ENCODE measurements around the gene AQP2. TPM values are rescaled to one million over a fixed set of nuclear protein-coding genes. Genes with fewer than 3 reads are reported as not detected.

Gene AQP2
- total RNA-seq, 1 donor from 2014 or later, result not detected

GRCh38 chr12:49978125-49978524 is 27.6 kb downstream of the AQP2 start:
- TF ChIP-seq CTCF (IDR thresholded peaks at IDR 0.05; ENCODE audit: borderline replicate concordance), result no peak
- peaks cover 37% of the 10 kb centered on the region for H3K27me3 ChIP-seq (ENCODE audit: low read depth)
- no peak overlapping the region for H3K27ac ChIP-seq (replicated peaks)
- H3K36me3 ChIP-seq, result no peaks in the 10 kb centered on the region
- DNase-seq, result no peak
- H3K4me1 ChIP-seq, result peaks cover 15% of the 10 kb centered on the region
- no peaks in the 10 kb centered on the region for H3K9me3 ChIP-seq (replicated peaks)
- no peak overlapping the region for H3K4me3 ChIP-seq
- intact Hi-C loops (cut with micrococcal nuclease), result no loop called here

- intact Hi-C loops (cut with micrococcal nuclease), result no loop called here
Measured at GRCh38 chr12:49979016-49979586, 28.6 kb downstream of the AQP2 start.

GRCh38 chr12:49979791-49980190 is 29.3 kb downstream of the AQP2 start:
- Histone ChIP-seq H3K4me3 (no peak overlapping the region), H3K27me3 (ENCODE audit: low read depth) (peaks cover 22% of the 10 kb centered on the region), H3K36me3 (no peaks in the 10 kb centered on the region), H3K27ac (replicated peaks) (no peak overlapping the region), H3K4me1 (peaks cover 20% of the 10 kb centered on the region), H3K9me3 (replicated peaks) (no peaks in the 10 kb centered on the region)
- intact Hi-C loops (cut with micrococcal nuclease), result no loop called here
- no peak for DNase-seq
- TF ChIP-seq CTCF (IDR thresholded peaks at IDR 0.05; ENCODE audit: borderline replicate concordance), result no peak

More at GRCh38 chr12:49979016-49979586, 28.6 kb downstream of the AQP2 start:
- Histone ChIP-seq H3K4me3 (no peak overlapping the region), H3K36me3 (no peaks in the 10 kb centered on the region), H3K27me3 (ENCODE audit: low read depth) (peaks cover 29% of the 10 kb centered on the region), H3K4me1 (peaks cover 20% of the 10 kb centered on the region), H3K27ac (replicated peaks) (no peak overlapping the region), H3K9me3 (replicated peaks) (no peaks in the 10 kb centered on the region)
- no peak for DNase-seq
- TF ChIP-seq CTCF (IDR thresholded peaks at IDR 0.05; ENCODE audit: borderline replicate concordance), result no peak

GRCh38 chr12:49980501-49981349 is 30.2 kb downstream of the AQP2 start:
- peaks cover 15% of the 10 kb centered on the region for H3K4me1 ChIP-seq
- intact Hi-C loops (cut with micrococcal nuclease), result no loop called here
- peaks cover 12% of the 10 kb centered on the region for H3K27me3 ChIP-seq (ENCODE audit: low read depth)
- no peak for DNase-seq
- no peaks in the 10 kb centered on the region for H3K36me3 ChIP-seq
- no peak overlapping the region for H3K27ac ChIP-seq (replicated peaks)
- no peaks in the 10 kb centered on the region for H3K9me3 ChIP-seq (replicated peaks)
- no peak for TF ChIP-seq CTCF (IDR thresholded peaks at IDR 0.05; ENCODE audit: borderline replicate concordance)
- no peak overlapping the region for H3K4me3 ChIP-seq

- no peak for TF ChIP-seq CTCF (IDR thresholded peaks at IDR 0.05; ENCODE audit: borderline replicate concordance)
- no peak for DNase-seq
- H3K4me3 ChIP-seq, result no peak overlapping the region
- H3K9me3 ChIP-seq (replicated peaks), result no peaks in the 10 kb centered on the region
- intact Hi-C loops (cut with micrococcal nuclease), result no loop called here
- no peak overlapping the region for H3K27ac ChIP-seq (replicated peaks)
- H3K36me3 ChIP-seq, result no peaks in the 10 kb centered on the region
- H3K27me3 ChIP-seq (ENCODE audit: low read depth), result no peaks in the 10 kb centered on the region
- peaks cover 15% of the 10 kb centered on the region for H3K4me1 ChIP-seq
Measured at GRCh38 chr12:49982246-49983087, 31.9 kb downstream of the AQP2 start.
